ENCODE measurements around the gene CCNI2. TPM values are rescaled to one million over a fixed set of nuclear protein-coding genes. Genes with fewer than 3 reads are reported as not detected.

The CCNI2 gene, protein sequence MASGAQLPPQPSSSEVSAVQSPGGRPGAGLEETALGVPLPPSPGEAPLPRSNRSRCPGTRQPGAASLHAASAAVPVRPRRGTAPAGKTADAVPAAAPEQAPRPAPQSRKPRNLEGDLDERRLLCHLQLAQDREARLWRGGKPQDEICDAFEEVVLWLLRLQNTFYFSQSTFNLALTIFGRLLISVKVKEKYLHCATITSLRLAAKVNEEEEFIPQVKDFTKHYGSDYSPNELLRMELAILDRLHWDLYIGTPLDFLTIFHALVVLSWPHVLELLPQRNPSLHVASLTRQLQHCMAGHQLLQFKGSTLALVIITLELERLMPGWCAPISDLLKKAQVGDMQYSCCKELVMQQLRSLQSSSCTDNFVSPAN
- total RNA-seq = 0.36 TPM

DNA sequence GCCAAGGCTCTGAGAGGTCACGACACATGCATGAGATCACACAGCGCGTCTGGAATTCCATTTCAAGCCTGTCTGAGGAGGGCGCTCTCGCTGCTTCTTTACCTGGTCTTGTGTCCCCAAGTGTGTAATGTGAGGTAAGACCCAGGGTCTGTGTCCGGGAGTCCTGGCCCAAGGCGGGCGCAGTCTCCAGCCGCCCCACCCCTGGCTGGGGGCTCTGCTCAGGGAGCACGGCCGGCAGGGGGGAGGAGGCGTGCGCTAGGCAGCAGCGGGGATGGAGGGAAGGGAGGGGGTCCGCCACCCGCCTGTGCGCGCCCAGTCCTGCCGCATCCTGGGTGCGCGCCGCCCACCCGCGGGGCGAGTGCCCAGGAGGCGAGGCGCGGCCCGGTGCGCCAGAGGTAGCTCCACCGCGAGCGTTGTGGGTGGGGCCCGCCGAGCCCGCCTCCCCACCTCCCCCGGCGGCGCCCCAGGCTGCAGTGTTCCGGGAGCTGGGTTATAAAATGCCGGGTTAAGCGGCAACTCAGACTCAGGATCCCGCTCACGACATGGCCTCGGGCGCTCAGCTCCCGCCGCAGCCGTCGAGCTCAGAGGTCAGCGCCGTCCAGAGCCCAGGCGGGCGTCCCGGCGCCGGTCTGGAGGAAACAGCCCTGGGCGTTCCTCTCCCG lies at the start of gene CCNI2:
CCNI2 (plus strand) TSS at position 473 of the 662 bp plus-strand sequence; CDS start at position 543, 70 bp downstream.
- ATAC-seq = no peak
- no peak for DNase-seq (ENCODE audit: low spot score)
- intact Hi-C loops (cut with DNase I) = loop anchor here (5.0 kb wide), 1 partner anchor 665 kb away; no protein-coding TSS in a partner anchor

DNA sequence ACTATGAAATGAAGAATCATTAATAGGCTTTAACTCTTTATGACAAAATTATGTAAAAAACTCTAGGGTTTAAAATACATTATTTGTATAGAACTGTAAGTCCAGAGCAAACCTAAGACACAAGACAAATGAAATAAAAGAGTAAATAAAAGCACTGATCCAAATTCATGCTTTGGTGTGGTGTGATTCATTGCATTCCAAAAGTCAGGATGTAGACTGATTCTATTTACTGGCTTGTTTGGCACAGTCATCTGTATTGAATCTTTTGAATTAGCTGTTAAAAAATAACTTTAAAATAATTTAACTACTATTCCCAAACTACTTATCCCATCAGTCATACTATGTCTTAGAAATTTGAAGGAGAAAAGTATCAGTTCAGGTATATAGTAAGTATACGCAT lies 42.4 kb upstream of the CCNI2 start:
- no peak for DNase-seq (ENCODE audit: low spot score)
- intact Hi-C loops (cut with DNase I) = no loop called here
- no peak for ATAC-seq

DNA sequence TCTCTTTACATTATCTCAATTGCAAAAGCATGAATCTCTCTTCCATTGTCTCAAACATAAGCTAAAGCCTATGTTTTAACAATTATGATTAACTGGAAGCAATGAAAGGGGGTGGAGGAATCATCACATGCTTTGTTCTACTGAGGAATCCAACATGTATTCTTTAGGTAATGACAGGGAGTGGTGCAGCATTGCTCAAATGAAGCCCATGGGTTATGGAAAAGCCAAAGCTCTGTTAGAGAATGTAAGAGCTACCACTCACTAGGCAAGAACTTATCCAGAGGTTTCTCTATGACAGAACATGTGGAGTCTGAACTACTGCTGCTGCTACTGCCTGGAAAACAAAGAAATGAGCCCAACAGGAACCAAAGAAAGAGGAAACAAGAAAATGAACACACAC lies 38.6 kb upstream of the CCNI2 start:
- ATAC-seq (no peak), DNase-seq (ENCODE audit: low spot score) (no peak)
- intact Hi-C loops (cut with DNase I) = no loop called here

DNA sequence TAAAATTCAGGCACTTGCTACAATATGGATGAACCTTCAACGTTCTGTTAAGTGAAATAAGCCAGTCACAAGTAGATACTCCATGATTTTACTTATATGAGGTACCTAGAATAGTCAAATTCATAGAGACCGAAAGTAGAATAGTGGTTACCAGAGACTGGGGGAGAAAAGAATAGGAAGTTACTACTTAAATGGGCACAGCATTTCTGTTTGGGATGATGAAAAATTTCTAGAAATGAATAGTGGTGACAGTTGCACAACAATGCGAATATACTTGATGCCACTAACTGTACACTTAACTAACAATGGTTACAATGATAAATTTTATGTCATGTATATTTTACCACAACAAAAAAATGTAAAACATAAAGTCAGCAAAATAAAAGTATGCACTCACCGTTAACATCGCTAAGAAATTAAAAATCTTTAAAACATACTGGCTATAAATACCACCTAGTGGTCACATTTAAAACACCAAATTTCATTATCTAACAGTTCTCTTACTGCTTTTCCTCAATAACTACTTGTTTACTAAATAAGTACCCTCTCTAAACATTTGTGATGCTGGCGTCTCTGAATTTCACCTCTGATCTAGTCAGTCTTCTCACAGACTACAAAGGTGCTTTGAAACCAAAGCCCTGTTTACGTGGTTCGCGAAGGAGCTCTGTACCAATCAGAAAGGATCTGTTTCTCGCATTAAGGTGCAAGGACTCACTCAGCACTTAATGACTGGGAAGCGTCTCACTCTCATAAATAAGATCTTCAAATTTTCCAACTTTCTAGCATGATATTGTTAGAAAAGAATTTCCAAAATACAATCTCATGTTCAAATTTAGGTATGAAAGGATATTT lies 32.5 kb upstream of the CCNI2 start:
- intact Hi-C loops (cut with DNase I) = no loop called here
- ATAC-seq = no peak

DNA sequence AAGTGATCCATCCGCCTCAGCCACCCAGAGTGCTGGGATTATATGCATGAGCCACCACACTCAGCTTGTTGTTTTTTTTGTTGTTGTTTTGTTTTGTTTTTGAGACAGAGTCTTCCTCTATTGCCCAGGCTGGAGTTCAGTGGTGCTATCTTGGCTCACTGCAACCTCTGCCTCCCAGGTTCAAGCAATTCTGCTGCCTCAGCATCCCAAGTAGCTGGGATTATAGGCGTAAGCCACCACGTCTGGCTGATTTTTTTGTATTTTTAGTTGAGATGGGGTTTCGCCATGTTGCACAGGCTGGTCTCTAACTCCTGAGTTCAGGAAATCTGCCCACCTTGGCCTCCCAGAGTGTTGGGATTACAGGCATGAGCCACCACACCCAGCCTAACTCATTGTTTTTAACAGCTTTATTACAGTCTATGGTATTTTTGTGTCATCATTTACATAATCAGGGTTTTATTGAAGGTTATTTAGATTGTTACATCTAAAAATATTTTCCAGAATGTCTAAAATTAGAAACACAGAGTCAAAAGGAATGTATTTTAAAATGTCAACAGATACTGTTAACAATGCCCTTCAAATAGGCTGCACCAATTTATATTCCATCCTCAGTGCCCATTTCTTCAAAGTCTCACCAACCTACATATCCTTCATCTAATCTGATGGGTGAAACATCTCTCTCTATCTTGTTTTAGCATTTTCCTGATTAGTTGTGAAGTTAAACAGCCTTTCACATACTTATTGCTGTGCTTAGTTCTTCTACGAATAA lies 28.5 kb upstream of the CCNI2 start:
- intact Hi-C loops (cut with DNase I) = no loop called here
- DNase-seq (ENCODE audit: low spot score) = no peak
- no peak for ATAC-seq

More for the DNA sequence above, 32.5 kb upstream of the CCNI2 start:
- DNase-seq (ENCODE audit: low spot score) = no peak

DNA sequence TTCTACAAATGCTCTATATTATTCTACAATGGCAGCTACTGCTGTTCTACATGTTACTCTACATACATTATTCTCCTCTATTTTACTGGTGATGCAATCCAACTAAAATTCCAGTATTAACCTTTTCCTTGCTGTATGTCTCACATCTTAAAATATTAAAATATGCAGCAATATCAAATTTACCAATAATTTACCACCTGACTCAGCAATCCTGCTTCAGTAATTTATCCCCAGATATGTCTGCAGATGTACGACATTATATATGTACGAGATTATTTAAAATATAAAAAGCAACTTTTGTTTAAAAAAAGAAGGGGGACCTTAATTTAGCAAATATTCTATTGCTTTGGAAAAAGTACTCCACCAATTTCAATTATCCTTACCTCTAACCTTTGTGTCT lies 21.5 kb upstream of the CCNI2 start:
- intact Hi-C loops (cut with DNase I) = no loop called here
- DNase-seq (ENCODE audit: low spot score) (no peak), ATAC-seq (no peak)

DNA sequence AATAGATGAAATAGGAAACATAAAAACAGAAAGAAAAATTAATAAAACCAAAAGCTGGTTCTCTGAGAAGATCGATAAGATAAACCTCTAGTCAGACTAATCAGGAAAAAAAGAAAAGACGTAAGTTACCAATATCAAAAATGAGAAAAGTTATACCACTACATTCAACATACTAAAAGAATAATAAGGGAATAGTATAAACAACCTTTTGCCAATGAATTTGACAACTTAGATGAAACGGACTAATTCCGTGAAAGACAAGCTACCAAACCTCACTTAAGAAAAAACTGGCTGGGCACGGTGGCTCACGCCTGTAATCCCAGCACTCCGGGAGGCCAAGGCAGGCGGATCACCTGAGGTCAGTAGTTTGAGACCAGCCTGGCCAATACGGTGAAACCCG lies 17.3 kb upstream of the CCNI2 start:
- ATAC-seq (no peak), DNase-seq (ENCODE audit: low spot score) (no peak)
- intact Hi-C loops (cut with DNase I) = no loop called here

DNA sequence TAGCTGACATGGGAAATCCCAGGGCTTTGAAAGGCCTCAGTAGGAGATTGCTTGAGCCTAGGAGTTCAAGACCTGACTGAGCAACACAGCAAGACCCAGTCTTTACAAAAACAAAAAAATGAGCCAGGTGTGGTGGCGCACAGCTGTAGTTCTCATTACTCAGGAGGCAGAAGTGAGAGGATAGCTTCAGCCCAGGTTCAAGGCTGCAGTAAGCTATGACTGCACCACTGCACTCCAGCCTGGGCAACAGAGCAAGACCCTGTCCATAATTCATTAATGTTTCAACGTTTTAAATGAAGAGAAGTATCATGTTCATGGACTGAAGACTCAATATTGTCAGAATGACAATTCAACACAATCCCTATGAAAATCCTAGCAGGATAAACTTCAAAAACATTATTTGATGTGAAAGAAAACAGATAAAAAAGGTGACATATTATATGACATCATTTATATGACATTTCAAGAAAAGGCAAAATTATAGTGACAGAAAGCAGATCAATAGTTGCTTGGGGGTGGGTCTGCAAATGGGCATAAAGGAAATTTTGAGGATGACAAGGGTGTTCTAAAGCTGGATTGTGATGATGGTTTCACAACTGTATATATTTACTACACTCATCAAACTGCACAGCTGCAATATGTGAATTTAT lies 13.6 kb upstream of the CCNI2 start:
- ATAC-seq = no peak
- intact Hi-C loops (cut with DNase I) = no loop called here
- no peak for DNase-seq (ENCODE audit: low spot score)

DNA sequence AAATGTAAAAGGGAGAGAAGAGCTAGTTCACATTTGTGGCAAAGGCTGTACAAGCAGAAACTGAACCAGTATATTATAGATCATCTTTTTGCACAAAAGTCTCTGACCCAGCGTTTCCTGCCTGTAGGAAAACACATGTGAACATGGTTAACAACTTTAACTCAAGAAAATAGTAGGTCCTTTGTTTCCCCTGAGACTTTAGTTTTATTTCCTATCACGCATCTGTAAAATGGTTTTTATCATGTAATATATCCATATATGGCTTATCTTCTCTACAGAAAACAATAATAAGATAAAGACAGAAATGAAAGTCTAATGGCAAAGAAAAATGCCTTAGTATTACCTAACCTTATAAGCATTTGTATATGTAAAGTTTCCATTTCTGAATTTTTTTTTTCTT lies 12.5 kb upstream of the CCNI2 start:
- ATAC-seq (no peak), DNase-seq (ENCODE audit: low spot score) (no peak)
- intact Hi-C loops (cut with DNase I) = no loop called here

DNA sequence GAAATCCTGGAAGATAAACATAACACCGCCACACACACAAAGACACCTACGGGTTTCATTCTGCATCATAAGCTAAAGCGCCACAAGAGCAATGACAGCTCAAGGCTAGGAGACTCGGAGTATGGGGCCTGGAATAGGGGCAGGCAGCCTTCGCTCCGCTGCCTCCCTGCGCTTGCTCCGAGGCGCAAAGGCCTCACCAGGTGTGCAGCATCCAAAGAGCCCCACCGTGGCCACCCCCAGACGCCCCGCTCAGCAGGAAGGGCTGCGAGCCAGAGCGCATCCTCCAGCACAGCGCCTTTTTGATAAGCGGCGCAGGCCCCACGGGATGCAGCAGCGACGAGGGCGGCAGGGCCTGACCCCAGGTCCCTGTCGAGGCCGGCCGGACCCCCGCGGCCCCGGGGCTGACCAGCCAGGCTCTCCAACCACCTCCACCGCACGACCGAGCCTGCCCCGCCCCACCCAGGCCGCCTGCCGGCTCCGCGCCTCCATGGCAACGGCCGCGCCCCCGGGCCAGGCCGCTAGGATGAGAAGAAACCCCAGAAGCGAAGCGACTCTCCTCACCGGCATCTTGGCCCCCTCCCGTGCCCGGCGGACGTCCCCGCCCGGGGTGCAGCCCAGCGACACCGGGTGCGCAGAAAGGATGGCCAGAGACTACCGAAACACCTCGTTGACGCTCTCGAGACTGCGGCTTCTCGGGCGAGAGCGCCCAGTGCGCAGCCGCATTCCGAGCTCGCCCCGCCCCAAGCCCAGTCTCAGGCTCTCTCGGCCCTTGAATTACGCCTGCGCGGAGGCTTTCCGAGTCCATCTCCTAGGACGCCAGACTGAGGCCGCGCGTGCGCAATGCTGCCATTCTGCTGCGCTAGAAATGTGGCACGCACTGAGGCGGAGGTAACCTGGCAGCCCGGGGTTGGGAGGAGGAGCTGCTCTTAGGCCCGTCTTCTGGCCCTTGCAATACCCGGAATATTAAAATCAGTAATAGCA lies 10.1 kb upstream of the CCNI2 start, which contains the start of gene KIF3A:
KIF3A (minus strand) TSS at position 694 of the 981 bp plus-strand sequence; CDS start at position 567, 127 bp downstream.
- intact Hi-C loops (cut with DNase I) = no loop called here
- DNase-seq (ENCODE audit: low spot score) (peak; percentile 97), ATAC-seq (peak; percentile 100)

DNA sequence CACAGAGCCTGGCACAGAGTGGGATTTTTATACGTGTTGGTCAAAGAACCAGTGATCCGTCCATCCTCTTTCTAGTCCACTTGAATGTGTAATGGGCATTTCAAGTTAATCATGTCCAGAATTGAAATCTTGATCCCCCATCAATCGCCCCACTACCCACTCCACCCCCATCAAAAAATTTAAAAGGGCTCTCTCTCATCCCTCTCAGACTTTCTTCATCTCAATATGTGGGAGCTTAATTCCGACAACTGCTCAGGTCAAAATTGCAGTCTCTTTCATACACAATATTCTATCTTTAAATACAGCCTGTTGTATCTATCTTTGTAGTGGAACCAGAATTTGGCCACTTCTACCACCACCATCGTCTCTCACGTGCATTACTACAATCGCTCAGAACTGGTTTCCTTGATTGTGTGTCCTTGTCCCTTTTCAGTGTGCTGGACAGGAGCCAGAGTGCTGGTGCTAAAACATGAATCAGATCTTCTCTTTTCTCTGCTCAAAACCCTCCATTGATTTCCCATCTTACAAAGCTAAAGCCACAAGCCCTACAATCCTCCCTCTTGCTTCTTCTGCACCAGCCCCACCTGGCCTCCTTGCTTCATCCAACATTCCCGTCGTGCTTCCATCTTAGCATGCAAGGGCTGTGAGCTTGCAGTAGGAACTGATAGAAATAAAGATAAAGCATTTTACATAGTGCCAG lies 9.1 kb upstream of the CCNI2 start:
- DNase-seq (ENCODE audit: low spot score) (no peak), ATAC-seq (no peak)
- intact Hi-C loops (cut with DNase I) = no loop called here

DNA sequence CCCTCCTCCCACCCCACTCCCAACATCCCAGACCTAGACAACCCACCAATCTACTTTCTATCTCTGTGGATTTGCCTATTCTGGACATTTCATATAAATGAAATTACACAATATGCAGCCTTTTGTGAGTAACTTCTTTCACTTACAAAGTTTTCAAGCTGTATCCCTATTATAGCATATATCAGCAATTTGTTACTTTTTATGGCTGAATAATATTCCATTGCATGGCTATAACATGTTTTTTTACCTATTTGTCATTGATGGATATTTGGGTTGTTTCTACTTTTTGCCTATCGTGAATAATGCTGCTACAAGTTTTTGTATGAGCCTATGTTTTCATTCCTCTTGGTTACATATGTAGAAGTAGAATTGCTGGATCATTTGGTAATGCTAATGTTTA lies 8.0 kb upstream of the CCNI2 start:
- DNase-seq (ENCODE audit: low spot score) = no peak
- intact Hi-C loops (cut with DNase I) = no loop called here

DNA sequence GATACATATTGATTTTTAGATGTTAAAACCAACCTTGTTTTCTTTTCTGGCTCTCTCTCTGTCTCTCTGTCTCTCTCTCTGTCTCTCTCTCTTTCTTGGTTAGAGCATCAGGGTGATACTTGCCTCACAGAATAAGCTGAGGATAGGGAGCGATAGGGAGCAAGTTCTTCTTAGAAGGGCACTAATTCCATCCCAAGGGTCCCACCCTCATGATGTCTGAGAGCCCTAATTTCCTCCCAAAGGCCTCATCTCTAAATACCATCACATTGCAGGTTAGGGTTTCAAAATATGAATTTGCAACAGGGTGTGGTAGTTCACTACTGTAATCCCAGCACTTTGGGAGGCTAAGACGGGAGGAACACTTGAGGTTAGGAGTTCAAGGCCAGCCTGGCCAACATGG lies 5.1 kb upstream of the CCNI2 start:
- no peak for DNase-seq (ENCODE audit: low spot score)
- ATAC-seq = no peak
- intact Hi-C loops (cut with DNase I) = no loop called here

More for the DNA sequence above, 8.0 kb upstream of the CCNI2 start:
- no peak for ATAC-seq

DNA sequence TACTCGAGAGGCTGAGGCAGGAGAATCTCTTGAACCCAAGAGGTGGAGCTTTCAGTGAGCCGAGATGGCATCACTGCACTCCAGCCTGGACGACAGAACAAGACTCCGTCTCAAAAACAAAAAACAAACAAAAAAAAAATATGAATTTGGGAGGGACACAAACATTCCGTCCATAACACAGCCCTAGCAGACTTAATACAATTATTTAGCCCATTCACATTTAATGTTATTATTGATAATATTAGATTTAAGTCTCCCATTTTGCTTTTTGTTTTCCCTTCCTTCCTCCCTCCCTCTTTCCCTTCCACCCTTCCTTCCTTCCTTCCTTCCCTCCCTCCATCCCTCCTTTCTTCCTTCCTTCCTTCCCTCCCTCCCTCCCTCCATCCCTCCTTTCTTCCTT lies 4.6 kb upstream of the CCNI2 start:
- ATAC-seq (no peak), DNase-seq (ENCODE audit: low spot score) (no peak)
- intact Hi-C loops (cut with DNase I) = no loop called here

DNA sequence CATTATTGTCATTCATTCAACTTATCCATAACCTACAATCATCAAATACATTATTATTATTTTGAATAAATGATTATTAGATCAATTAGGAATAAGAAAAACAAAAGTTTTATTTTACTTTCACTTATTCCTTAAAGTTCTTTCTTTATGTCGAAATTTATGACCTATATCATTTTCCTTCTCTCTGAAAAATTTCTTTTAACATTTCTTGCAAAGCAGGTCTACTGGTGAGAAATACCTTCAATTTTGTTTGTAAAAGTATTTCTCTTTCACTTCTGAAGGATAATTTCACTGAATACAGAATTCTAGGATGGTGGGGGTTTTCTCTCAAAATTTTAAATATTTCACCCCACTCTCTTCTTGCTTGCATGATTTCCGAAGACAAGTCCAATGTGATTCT lies 2.6 kb upstream of the CCNI2 start:
- intact Hi-C loops (cut with DNase I) = loop anchor here (5.0 kb wide), 1 partner anchor 668 kb away; no protein-coding TSS in a partner anchor
- DNase-seq (ENCODE audit: low spot score) (no peak), ATAC-seq (no peak)

DNA sequence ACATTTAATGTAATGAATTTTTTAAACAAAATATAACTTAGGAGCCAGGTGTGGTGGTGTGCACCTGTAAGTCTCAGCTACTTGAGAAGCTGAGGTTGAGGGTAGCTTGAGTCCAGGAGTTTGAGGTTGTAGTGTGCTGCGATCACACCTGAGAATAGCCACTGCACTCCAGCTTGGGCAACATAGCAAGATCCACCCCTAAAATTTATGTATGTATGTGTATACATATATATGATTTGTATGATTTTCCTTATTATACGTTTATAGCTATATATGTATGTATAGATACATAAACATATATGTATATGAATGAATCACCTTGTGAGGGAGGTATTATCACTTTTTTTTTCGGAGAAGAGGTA lies 653 bp upstream of the CCNI2 start:
- intact Hi-C loops (cut with DNase I) = loop anchor here (5.0 kb wide), 1 partner anchor 666 kb away; no protein-coding TSS in a partner anchor
- DNase-seq (ENCODE audit: low spot score) = no peak
- no peak for ATAC-seq

All from sciatic nerve (tissue), 2 donors.